T-cell (primary cell): Measurements from ENCODE around the gene EXOC6. TPM values are rescaled to one million over a fixed set of nuclear protein-coding genes. Genes with fewer than 3 reads are reported as not detected.

Experiments
- ATAC-seq, 4 experiments: fragments of 200-7000 bp in 3 of 4; fragments of 150-1000 bp in 1 of 4; cut with Tn5 transposase; replicated peaks in 1 of 4; 1 replicate in 3 of 4; 2 replicates in 1 of 4; pipeline ENCODE4 v1.10.0; 2021; ENCODE audit warnings: moderate library complexity in 3 of 4, mild to moderate bottlenecking in 2 of 4, moderate number of reproducible peaks in 1 of 4
- CTCF ChIA-PET, 2 donors: fragments of 300-600 bp; sonication (Branson Sonifier 250); formaldehyde crosslinking; loops; one replicate each; lab custom pipeline; 2022; ENCODE audit warnings: antibody characterized with exemption in 2 of 2; lab: Charles Lee
- POLR2A ChIA-PET, 2 donors: fragments of 300-600 bp; sonication (Branson Sonifier 250); formaldehyde crosslinking; loops; one replicate each; lab custom pipeline; 2022; ENCODE audit warnings: antibody characterized with exemption in 2 of 2; lab: Charles Lee
- DNase-seq, 35 experiments: peaks; one replicate each; pipeline versions ENCODE4 v3.0.0 to v3.0.0-alpha.2; 2013 to 2023
- H3K27ac ChIP-seq: one replicate; pipeline ENCODE4 v1.5.1; 2013; ENCODE audit warnings: low read length
- H3K27me3 ChIP-seq, 2 experiments: replicated peaks in 1 of 2; 1 replicate in 1 of 2; 2 replicates in 1 of 2; pipeline versions ENCODE4 v1.6.1 to v1.7.0; 2013; ENCODE audit warnings: low read length in 1 of 2, mixed read lengths in 1 of 2; ENCODE audit not compliant: control insufficient read depth in 2 of 2, insufficient read depth in 2 of 2; ENCODE audit errors: extremely low read depth in 1 of 2
- H3K36me3 ChIP-seq, 2 donors: 1 replicate in 1 of 2; 2 replicates in 1 of 2; pipeline versions ENCODE4 v1.6.1 to v1.7.0; 2013; ENCODE audit warnings: low read length in 1 of 2; ENCODE audit not compliant: control insufficient read depth in 2 of 2, insufficient read depth in 1 of 2; ENCODE audit errors: extremely low read depth in 1 of 2
- H3K4me1 ChIP-seq, 2 experiments: 1 replicate in 1 of 2; 2 replicates in 1 of 2; pipeline versions ENCODE4 v1.6.1 to v1.7.0; 2013; ENCODE audit warnings: low read length in 2 of 2, mixed read lengths in 1 of 2; ENCODE audit not compliant: insufficient read depth in 2 of 2, control insufficient read depth in 1 of 2; ENCODE audit errors: extremely low read depth in 1 of 2
- H3K4me3 ChIP-seq, 2 donors: 1 replicate in 1 of 2; 2 replicates in 1 of 2; pipeline versions ENCODE4 v1.5.1 to v1.7.0; 2013; ENCODE audit warnings: mild to moderate bottlenecking in 2 of 2, low read length in 1 of 2, moderate library complexity in 1 of 2; ENCODE audit not compliant: control insufficient read depth in 1 of 2; ENCODE audit errors: extremely low read depth in 1 of 2
- H3K9me3 ChIP-seq: 2 replicates; pipeline ENCODE4 v1.7.0; 2013
- H3K27ac Mint-ChIP-seq, 2 donors: one replicate each; pipeline ENCODE4 v1.8.0; 2020 to 2021; ENCODE audit warnings: mild to moderate bottlenecking in 2 of 2, mixed read lengths in 2 of 2
- H3K27me3 Mint-ChIP-seq, 2 donors: one replicate each; pipeline ENCODE4 v1.8.0; 2021 to 2022; ENCODE audit warnings: mixed read lengths in 2 of 2
- H3K36me3 Mint-ChIP-seq: one replicate; pipeline ENCODE4 v1.8.0; 2021; ENCODE audit warnings: mixed read lengths
- H3K4me1 Mint-ChIP-seq, 3 donors: one replicate each; pipeline ENCODE4 v1.8.0; 2020 to 2022; ENCODE audit warnings: mixed read lengths in 3 of 3, mild to moderate bottlenecking in 1 of 3
- H3K4me3 Mint-ChIP-seq, 3 donors: one replicate each; pipeline ENCODE4 v1.8.0; 2020 to 2022; ENCODE audit warnings: mild to moderate bottlenecking in 3 of 3, mixed read lengths in 3 of 3, moderate library complexity in 3 of 3
- H3K9me3 Mint-ChIP-seq, 3 donors: one replicate each; pipeline ENCODE4 v1.8.0; 2020 to 2022; ENCODE audit warnings: mixed read lengths in 3 of 3
- WGBS: methylation state at CpG from one replicate; pipeline ENCODE4 v1.1.5; 2013; ENCODE audit warnings: missing lambda C conversion rate; ENCODE audit not compliant: insufficient coverage; 5-methylcytosine and 5-hydroxymethylcytosine counted together
- total RNA-seq, 35 experiments: library from RNA in 6 of 35; stranded (reverse) in 6 of 35; fragments of 120-200 nt in 1 of 35; gene quantifications; one replicate each; pipeline versions ENCODE4 v1.2.1 to v1.2.4 and lab custom pipeline; 2013 to 2026

EXOC6 gene
- total RNA-seq, 5 donors from 2014 or later (not counting 1 experiment from before 2014, with no cell fraction given) = 8.7 to 13.3 (median 9.7) TPM

DNA sequence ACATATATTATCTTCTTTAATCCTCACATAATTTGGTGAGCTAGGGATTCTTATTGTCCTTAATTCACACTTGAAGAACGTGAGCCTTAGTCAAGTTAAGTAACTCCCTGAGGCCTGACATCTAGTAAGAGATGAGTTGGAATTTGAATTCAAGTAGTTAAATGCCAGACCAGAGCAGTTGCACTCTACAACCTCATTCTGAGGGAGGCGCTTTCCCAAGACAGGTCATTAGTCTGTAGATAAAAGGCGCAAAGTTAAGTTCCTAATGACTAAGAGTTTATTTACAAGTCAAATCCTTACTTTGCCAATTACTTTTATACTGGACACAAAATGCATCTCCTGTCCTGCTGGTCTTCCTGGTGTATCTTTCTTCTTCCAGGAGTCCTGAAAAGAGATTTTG is 3.6 kb upstream of the EXOC6 start:
- no CpG with 5 or more reads among the region's 3 CpGs for WGBS
- Histone ChIP-seq H3K4me1 (peaks cover 9 to 14% of the 10 kb centered on the region in 2 experiments), H3K4me3 (no peak overlapping the region), H3K9me3 (no peaks in the 10 kb centered on the region), H3K27me3 (no peaks in the 10 kb centered on the region), H3K36me3 (no peaks in the 10 kb centered on the region), H3K27ac (no peak overlapping the region)
- no peaks in the 10 kb centered on the region for H3K9me3 Mint-ChIP-seq
- ChIA-PET CTCF (interaction anchor here (0.6 to 2.3 kb wide), 4 partner anchors 10 to 51 kb away, joined by 3 to 16 read pairs (median 8); no protein-coding TSS in a partner anchor), POLR2A (interaction anchor here in 1 of 2 donors (0.7 kb wide), 1 partner anchor 553 kb away, joined by 5 read pairs; no protein-coding TSS in a partner anchor)
- H3K27me3 Mint-ChIP-seq = no peaks in the 10 kb centered on the region
- DNase-seq (no peak), ATAC-seq (no peak)
- H3K36me3 Mint-ChIP-seq = no peaks in the 10 kb centered on the region
- H3K4me1 Mint-ChIP-seq = peaks cover 17 to 35% (median 24%) of the 10 kb centered on the region in 3 donors
- no peak overlapping the region for H3K27ac Mint-ChIP-seq
- no peak overlapping the region for H3K4me3 Mint-ChIP-seq

DNA sequence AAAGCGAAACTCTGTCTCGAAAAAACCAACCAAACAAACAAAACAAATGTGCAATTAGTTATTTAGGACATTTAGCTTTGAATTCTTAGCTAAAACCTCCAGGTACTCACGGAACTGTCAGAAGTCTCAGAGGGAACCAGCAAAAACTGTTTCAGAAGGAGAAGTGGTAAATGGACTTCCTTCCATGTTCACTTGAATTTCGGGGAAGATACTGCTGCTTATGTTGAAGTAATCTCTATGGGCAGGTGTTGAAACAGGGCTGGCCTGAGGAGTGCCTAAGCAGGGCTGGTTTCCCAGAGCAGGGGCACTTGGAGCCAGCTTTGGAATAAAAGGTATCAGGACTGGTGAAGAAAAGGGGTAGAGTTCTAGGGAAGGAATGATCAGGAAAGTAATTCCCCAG is 2.4 kb upstream of the EXOC6 start:
- ChIA-PET CTCF (interaction anchor here in 1 of 2 donors (0.7 to 1.6 kb wide), 3 partner anchors 22 to 40 kb away, joined by 3 to 4 read pairs (median 3); no protein-coding TSS in a partner anchor), POLR2A (no interaction called here)
- H3K27ac Mint-ChIP-seq = no peak overlapping the region
- H3K27me3 Mint-ChIP-seq = no peaks in the 10 kb centered on the region
- Histone ChIP-seq H3K4me3 (no peak overlapping the region), H3K27me3 (no peaks in the 10 kb centered on the region), H3K36me3 (no peaks in the 10 kb centered on the region), H3K27ac (no peak overlapping the region), H3K4me1 (peaks cover 9 to 14% of the 10 kb centered on the region in 2 experiments), H3K9me3 (no peaks in the 10 kb centered on the region)
- H3K4me3 Mint-ChIP-seq = peak overlapping the region in 1 of 3 donors; percentile 84
- H3K36me3 Mint-ChIP-seq = no peaks in the 10 kb centered on the region
- peaks cover 17 to 35% (median 24%) of the 10 kb centered on the region in 3 donors for H3K4me1 Mint-ChIP-seq
- no peak for ATAC-seq
- 61% methylated on average over 2 of the region's 4 CpGs for WGBS
- peak in 1 of 35 experiments; percentile 4 for DNase-seq
- H3K9me3 Mint-ChIP-seq = no peaks in the 10 kb centered on the region

DNA sequence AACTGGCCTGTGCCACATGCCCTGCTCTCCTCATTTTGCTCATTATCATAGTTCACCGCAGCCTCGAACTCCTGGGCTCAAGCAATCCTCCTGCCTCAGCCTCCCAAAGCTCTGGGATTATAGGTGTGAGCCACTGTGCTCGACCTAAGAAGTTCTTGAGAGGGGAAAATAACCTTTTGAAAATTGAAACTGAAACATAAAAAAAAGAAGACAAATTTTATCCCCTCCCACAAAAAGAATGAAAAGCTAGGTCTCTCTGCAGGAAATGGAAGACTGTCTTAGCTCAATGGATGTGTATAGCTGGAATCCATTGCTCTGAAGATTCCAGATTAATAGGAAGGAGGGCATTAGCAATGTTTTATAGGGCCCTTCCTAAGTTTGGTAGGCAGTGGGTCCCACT is 2.0 kb upstream of the EXOC6 start:
- H3K4me3 Mint-ChIP-seq = peak overlapping the region in 2 of 3 donors; percentile 84 to 90
- Histone ChIP-seq H3K4me1 (peaks cover 9 to 14% of the 10 kb centered on the region in 2 experiments), H3K27me3 (no peaks in the 10 kb centered on the region), H3K36me3 (no peaks in the 10 kb centered on the region), H3K9me3 (no peaks in the 10 kb centered on the region), H3K27ac (no peak overlapping the region), H3K4me3 (no peak overlapping the region)
- ChIA-PET CTCF (interaction anchor here (0.7 to 2.7 kb wide), 7 partner anchors 8 to 55 kb away, joined by 3 to 7 read pairs (median 3); no protein-coding TSS in a partner anchor), POLR2A (no interaction called here)
- no CpG with 5 or more reads among the region's 3 CpGs for WGBS
- peak overlapping the region in 1 of 2 donors; percentile 28 for H3K27ac Mint-ChIP-seq
- no peak for ATAC-seq
- no peak for DNase-seq
- no peaks in the 10 kb centered on the region for H3K9me3 Mint-ChIP-seq
- H3K36me3 Mint-ChIP-seq = no peaks in the 10 kb centered on the region
- H3K4me1 Mint-ChIP-seq = peaks cover 17 to 38% (median 26%) of the 10 kb centered on the region in 3 donors
- no peaks in the 10 kb centered on the region for H3K27me3 Mint-ChIP-seq

DNA sequence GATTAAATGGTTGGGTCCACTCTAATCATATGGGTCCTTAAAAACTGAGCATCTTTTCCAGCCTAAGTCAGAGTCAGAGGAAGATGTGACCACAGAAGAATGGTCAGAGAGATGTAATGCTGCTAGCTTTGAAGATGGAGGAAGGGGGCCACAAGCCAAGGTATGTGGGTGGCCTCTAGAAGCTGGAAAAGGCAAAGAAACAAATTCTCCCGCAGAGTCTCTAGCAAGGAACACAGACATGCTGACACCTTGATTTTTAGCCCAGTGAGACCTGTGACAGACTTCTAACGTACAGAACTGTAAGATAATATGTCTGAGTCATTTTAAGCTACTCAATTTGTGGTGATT is 1.5 kb upstream of the EXOC6 start:
- Mint-ChIP-seq H3K4me1 (peaks cover 17 to 39% (median 26%) of the 10 kb centered on the region in 3 donors), H3K27ac (peak overlapping the region in 1 of 2 donors; percentile 28), H3K4me3 (peak overlapping the region in 2 of 3 donors; percentile 84 to 90), H3K9me3 (no peaks in the 10 kb centered on the region), H3K27me3 (no peaks in the 10 kb centered on the region), H3K36me3 (no peaks in the 10 kb centered on the region)
- ATAC-seq = no peak
- ChIA-PET POLR2A (no interaction called here), CTCF (interaction anchor here (0.7 to 2.7 kb wide), 11 partner anchors 9 to 55 kb away, joined by 3 to 9 read pairs (median 4); no protein-coding TSS in a partner anchor)
- Histone ChIP-seq H3K36me3 (no peaks in the 10 kb centered on the region), H3K27me3 (no peaks in the 10 kb centered on the region), H3K27ac (no peak overlapping the region), H3K4me1 (peaks cover 9 to 14% of the 10 kb centered on the region in 2 experiments), H3K4me3 (no peak overlapping the region), H3K9me3 (no peaks in the 10 kb centered on the region)
- no peak for DNase-seq
- WGBS = 80% methylated on average over 1 of the region's 2 CpGs

DNA sequence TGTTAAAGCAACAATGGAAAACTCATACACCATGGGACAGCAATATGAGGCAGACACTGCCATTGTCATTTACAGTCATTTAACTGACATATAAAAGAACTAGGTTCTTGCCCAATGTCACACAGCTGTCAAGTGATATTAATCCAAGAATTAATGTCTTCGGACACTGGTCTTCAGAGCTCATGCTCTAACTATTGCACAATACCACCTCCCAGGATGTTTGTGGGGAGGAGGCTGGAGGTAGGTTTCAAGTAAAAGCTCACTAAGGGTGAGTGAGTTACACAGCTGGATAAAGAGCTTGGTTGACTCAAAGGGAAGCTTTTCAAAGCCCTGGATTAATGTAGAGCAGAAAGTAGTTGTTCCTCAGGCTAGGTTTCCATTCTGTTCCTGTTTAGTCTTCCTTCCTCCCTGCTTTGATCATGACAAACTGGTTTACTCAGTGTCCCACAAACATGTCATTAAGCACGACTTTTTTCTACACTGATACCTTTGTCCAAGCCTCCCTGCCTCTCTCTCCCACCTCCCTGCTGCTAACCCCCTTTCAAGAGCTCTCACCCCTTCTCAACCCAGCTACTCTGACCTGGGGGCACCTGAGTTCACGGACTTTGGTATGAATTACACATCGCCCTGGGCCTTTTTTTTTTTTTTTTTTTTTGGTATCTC is 987 bp upstream of the EXOC6 start:
- Mint-ChIP-seq H3K4me1 (peaks cover 17 to 41% (median 26%) of the 10 kb centered on the region in 3 donors), H3K9me3 (no peaks in the 10 kb centered on the region), H3K4me3 (peak overlapping the region; percentile 84 to 90 (median 84)), H3K36me3 (no peaks in the 10 kb centered on the region), H3K27ac (peak overlapping the region; percentile 70 to 91), H3K27me3 (no peaks in the 10 kb centered on the region)
- DNase-seq (no peak), ATAC-seq (no peak)
- 33% methylated on average over 1 of the region's 4 CpGs for WGBS
- peaks cover 9 to 14% of the 10 kb centered on the region in 2 experiments for H3K4me1 ChIP-seq
- H3K9me3 ChIP-seq = no peaks in the 10 kb centered on the region
- CTCF ChIA-PET = interaction anchor here (0.5 to 2.7 kb wide), 21 partner anchors 8 to 749 kb away, joined by 3 to 9 read pairs (median 3); partner anchors contain the start of genes CPEB3 (in 1 of the 2), MARCHF5 (in 1 of the 2) and MYOF (in 1 of the 2)
- POLR2A ChIA-PET = interaction anchor here (0.6 to 1.1 kb wide), 2 partner anchors 44 to 1684 kb away, joined by 3 to 4 read pairs; no protein-coding TSS in a partner anchor
- no peak overlapping the region for H3K4me3 ChIP-seq
- no peak overlapping the region for H3K27ac ChIP-seq
- H3K27me3 ChIP-seq = no peaks in the 10 kb centered on the region
- no peaks in the 10 kb centered on the region for H3K36me3 ChIP-seq

DNA sequence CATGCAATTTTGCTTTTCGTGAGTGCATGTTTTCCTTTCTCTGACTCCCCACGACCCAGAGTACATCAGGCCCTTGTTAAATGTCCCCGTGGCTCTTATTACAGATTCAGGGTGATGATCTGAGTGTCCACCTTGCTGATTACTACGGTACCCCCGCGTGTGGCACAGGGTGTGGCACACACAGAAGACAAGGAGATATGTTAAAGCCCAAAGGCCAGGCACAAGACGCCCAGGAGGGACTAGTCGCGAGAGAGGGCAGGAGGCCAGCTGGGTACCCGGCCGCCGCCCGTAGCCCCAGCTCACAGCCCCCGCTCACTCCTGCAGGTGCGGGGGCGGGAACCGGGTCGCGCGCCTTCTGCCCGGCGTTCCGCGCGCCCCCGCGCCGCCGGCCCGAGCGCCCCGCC is 281 bp upstream of the EXOC6 start:
- H3K36me3 ChIP-seq = no peaks in the 10 kb centered on the region
- Mint-ChIP-seq H3K9me3 (no peaks in the 10 kb centered on the region), H3K27ac (peak overlapping the region; percentile 81 to 91), H3K36me3 (no peaks in the 10 kb centered on the region), H3K4me1 (peaks cover 21 to 42% (median 28%) of the 10 kb centered on the region in 3 donors), H3K27me3 (no peaks in the 10 kb centered on the region), H3K4me3 (peak overlapping the region; percentile 84 to 90 (median 84))
- ATAC-seq = peak in 1 of 4 experiments; percentile 56
- no peaks in the 10 kb centered on the region for H3K27me3 ChIP-seq
- peak overlapping the region; percentile 57 for H3K27ac ChIP-seq
- H3K9me3 ChIP-seq = no peaks in the 10 kb centered on the region
- H3K4me3 ChIP-seq = peak overlapping the region; percentile 58 to 69
- H3K4me1 ChIP-seq = peaks cover 9 to 14% of the 10 kb centered on the region in 2 experiments
- ChIA-PET POLR2A (interaction anchor here (0.6 to 1.1 kb wide), 10 partner anchors 11 to 1685 kb away, joined by 3 to 10 read pairs (median 4); partner anchors contain the start of genes FRA10AC1 (in 1 of the 2) and NOC3L (in 1 of the 2)), CTCF (interaction anchor here (0.5 to 2.7 kb wide), 26 partner anchors 8 to 749 kb away, joined by 3 to 9 read pairs (median 4); partner anchors contain the start of genes CPEB3 (in 1 of the 2) and MARCHF5 (in 1 of the 2))
- no peak for DNase-seq
- WGBS = 2% methylated on average over 32 of the region's 32 CpGs
